Astrocyte (in vitro differentiated cells and primary cell): ENCODE measurements around the gene GALK1. TPM values are rescaled to one million over a fixed set of nuclear protein-coding genes. Genes with fewer than 3 reads are reported as not detected.

ENCODE experiments used
- DNase-seq: peaks from one replicate; pipeline ENCODE4 v3.0.0-alpha.2; 2010; ENCODE audit warnings: low read depth
- FAIRE-seq: peaks from 2 replicates; lab custom pipeline; 2011; peaks lifted over from hg19 to GRCh38; lab: Jason Lieb, UNC
- H2AFZ ChIP-seq: 2 replicates; pipeline ENCODE4 v1.6.0; 2012; ENCODE audit warnings: low read depth, low read length, inconsistent platforms
- H3K27ac ChIP-seq: 2 replicates; pipeline ENCODE4 v1.5.1; 2011; ENCODE audit warnings: low read depth, low read length, inconsistent platforms
- H3K27me3 ChIP-seq: 2 replicates; pipeline ENCODE4 v1.6.0; 2011; ENCODE audit warnings: low read length, inconsistent platforms; ENCODE audit not compliant: insufficient read depth
- H3K36me3 ChIP-seq: 2 replicates; pipeline ENCODE4 v1.5.1; 2011; ENCODE audit warnings: low read length, inconsistent platforms; ENCODE audit not compliant: insufficient read depth
- H3K4me1 ChIP-seq: 2 replicates; pipeline ENCODE4 v1.5.1; 2011; ENCODE audit warnings: low read length, inconsistent platforms; ENCODE audit not compliant: insufficient read depth
- H3K4me2 ChIP-seq: 2 replicates; pipeline ENCODE4 v1.6.0; 2012; ENCODE audit warnings: low read length, inconsistent platforms
- H3K4me3 ChIP-seq: 2 replicates; pipeline ENCODE4 v1.5.1; 2011; ENCODE audit warnings: low read depth, mild to moderate bottlenecking, low read length, inconsistent platforms; ENCODE audit not compliant: insufficient read depth
- H3K79me2 ChIP-seq: 2 replicates; pipeline ENCODE4 v1.6.0; 2012; ENCODE audit warnings: mild to moderate bottlenecking, low read length, inconsistent platforms; ENCODE audit not compliant: insufficient read depth
- H3K9ac ChIP-seq: 2 replicates; pipeline ENCODE4 v1.6.0; 2012; ENCODE audit warnings: mild to moderate bottlenecking, low read length, inconsistent platforms
- H3K9me3 ChIP-seq: 2 replicates; pipeline ENCODE4 v1.5.1; 2012; ENCODE audit warnings: low read depth, mild to moderate bottlenecking, low read length, inconsistent platforms; ENCODE audit not compliant: insufficient read depth
- H4K20me1 ChIP-seq: 2 replicates; pipeline ENCODE4 v1.6.0; 2012; ENCODE audit warnings: low read length, inconsistent platforms; ENCODE audit not compliant: insufficient read depth
- H3K27ac Mint-ChIP-seq: one replicate; pipeline ENCODE4 v1.8.0; 2021; ENCODE audit warnings: mild to moderate bottlenecking, mixed read lengths; ENCODE audit not compliant: unreplicated experiment
- H3K27me3 Mint-ChIP-seq: one replicate; pipeline ENCODE4 v1.8.0; 2021; ENCODE audit warnings: low read depth, mixed read lengths; ENCODE audit not compliant: unreplicated experiment
- H3K36me3 Mint-ChIP-seq: one replicate; pipeline ENCODE4 v1.8.0; 2021; ENCODE audit warnings: low read depth, mixed read lengths; ENCODE audit not compliant: unreplicated experiment
- H3K4me1 Mint-ChIP-seq: one replicate; pipeline ENCODE4 v1.8.0; 2021; ENCODE audit warnings: low read depth, mixed read lengths; ENCODE audit not compliant: unreplicated experiment
- H3K4me3 Mint-ChIP-seq: one replicate; pipeline ENCODE4 v1.8.0; 2021; ENCODE audit warnings: mild to moderate bottlenecking, moderate library complexity, mixed read lengths; ENCODE audit not compliant: unreplicated experiment
- H3K9me3 Mint-ChIP-seq: one replicate; pipeline ENCODE4 v1.8.0; 2021; ENCODE audit warnings: mild to moderate bottlenecking, mixed read lengths; ENCODE audit not compliant: unreplicated experiment
- CTCF ChIP-seq: IDR thresholded peaks from 2 replicates; pipeline ENCODE4 v1.5.1; 2011; ENCODE audit warnings: low read depth, mild to moderate bottlenecking, inconsistent platforms, low read length, moderate library complexity; ENCODE audit not compliant: insufficient read depth
- EZH2 ChIP-seq: IDR thresholded peaks from 2 replicates; pipeline ENCODE4 v1.6.1; 2012; ENCODE audit warnings: mild to moderate bottlenecking, low read length, inconsistent platforms; ENCODE audit not compliant: insufficient read depth
- total RNA-seq: library from RNA; stranded (reverse); gene quantifications from 2 replicates; pipeline ENCODE4 v1.2.1, GENCODE V29; 2021

GALK1 gene
- total RNA-seq, 1 donor from 2014 or later: 22.6 TPM

GRCh38 chr17:75720656-75721462 is 44.1 kb downstream of the GALK1 start, which contains the start of gene ITGB4:
Gene ITGB4 (plus strand): TSS chr17:75721459. CDS start chr17:75724704, 3,245 bp downstream.
- H3K27me3 ChIP-seq: peaks cover 19% of the 10 kb centered on the region
- no peak within 1 kb of the TSS for H3K9ac ChIP-seq
- FAIRE-seq (no peak), DNase-seq (no peak)
- no peaks in the 10 kb centered on the region for H3K79me2 ChIP-seq
- no peaks in the 10 kb centered on the region for H4K20me1 ChIP-seq
- Mint-ChIP-seq H3K36me3 (peaks cover 2% of the 10 kb centered on the region), H3K4me3 (peak within 1 kb of the TSS; percentile 66), H3K9me3 (no peaks in the 10 kb centered on the region), H3K27ac (peak within 1 kb of the TSS; percentile 47), H3K27me3 (peaks cover 25% of the 10 kb centered on the region), H3K4me1 (no peaks in the 10 kb centered on the region)
- no peaks in the 10 kb centered on the region for H3K36me3 ChIP-seq
- no peaks in the 10 kb centered on the region for H3K9me3 ChIP-seq
- peak within 1 kb of the TSS; percentile 74 for H3K4me2 ChIP-seq
- H3K4me3 ChIP-seq: peak within 1 kb of the TSS; percentile 28
- H3K4me1 ChIP-seq: peaks cover 7% of the 10 kb centered on the region
- no peak for TF ChIP-seq CTCF
- peak; percentile 96 for TF ChIP-seq EZH2
- peak within 1 kb of the TSS; percentile 63 for H2AFZ ChIP-seq
- no peak within 1 kb of the TSS for H3K27ac ChIP-seq

GRCh38 chr17:75719732-75720131 is 45.3 kb downstream of the GALK1 start:
- H3K27me3 Mint-ChIP-seq: peaks cover 23% of the 10 kb centered on the region
- peak overlapping the region; percentile 34 for H3K4me3 Mint-ChIP-seq
- peaks cover 7% of the 10 kb centered on the region for H3K4me1 ChIP-seq
- no peak overlapping the region for H3K27ac Mint-ChIP-seq
- H3K9ac ChIP-seq: no peak overlapping the region
- DNase-seq (no peak), FAIRE-seq (no peak)
- H3K4me2 ChIP-seq: no peak overlapping the region
- H3K36me3 Mint-ChIP-seq: peaks cover 2% of the 10 kb centered on the region
- no peaks in the 10 kb centered on the region for H3K9me3 Mint-ChIP-seq
- H3K4me1 Mint-ChIP-seq: no peaks in the 10 kb centered on the region
- no peak overlapping the region for H2AFZ ChIP-seq
- H4K20me1 ChIP-seq: no peaks in the 10 kb centered on the region
- no peak overlapping the region for H3K4me3 ChIP-seq
- H3K9me3 ChIP-seq: no peaks in the 10 kb centered on the region
- no peak overlapping the region for H3K27ac ChIP-seq
- no peaks in the 10 kb centered on the region for H3K36me3 ChIP-seq
- H3K79me2 ChIP-seq: no peaks in the 10 kb centered on the region
- peaks cover 19% of the 10 kb centered on the region for H3K27me3 ChIP-seq
- TF ChIP-seq EZH2 (no peak), CTCF (no peak)

- FAIRE-seq: no peak
- no peaks in the 10 kb centered on the region for H3K4me1 Mint-ChIP-seq
- no peaks in the 10 kb centered on the region for H3K9me3 Mint-ChIP-seq
- Histone ChIP-seq H3K4me2 (no peak overlapping the region), H3K4me3 (no peak overlapping the region), H3K36me3 (peaks cover 5% of the 10 kb centered on the region), H3K9me3 (no peaks in the 10 kb centered on the region), H3K9ac (no peak overlapping the region), H4K20me1 (no peaks in the 10 kb centered on the region), H3K27ac (no peak overlapping the region), H3K27me3 (no peaks in the 10 kb centered on the region), H3K79me2 (no peaks in the 10 kb centered on the region), H2AFZ (no peak overlapping the region), H3K4me1 (peaks cover 2% of the 10 kb centered on the region)
- no peak overlapping the region for H3K27ac Mint-ChIP-seq
- H3K27me3 Mint-ChIP-seq: no peaks in the 10 kb centered on the region
- TF ChIP-seq CTCF: no peak
- TF ChIP-seq EZH2: no peak
- H3K4me3 Mint-ChIP-seq: no peak overlapping the region
- peaks cover 8% of the 10 kb centered on the region for H3K36me3 Mint-ChIP-seq
- no peak for DNase-seq
Measured at GRCh38 chr17:75712446-75712845, 52.5 kb downstream of the GALK1 start.
